ENCODE measurements around the gene GALE. TPM values are rescaled to one million over a fixed set of nuclear protein-coding genes. Genes with fewer than 3 reads are reported as not detected.
"Not testable (repeated sequence)": the region's sequence is repeated elsewhere in the genome, so short reads cannot be mapped to it uniquely, and the experiment has no call there.

The GALE gene
- total RNA-seq, 1 donor from 2014 or later, result 5.3 TPM

GRCh38 chr1:23816361-23816760, 15.8 kb upstream of the GALE start:
- DNase-seq (no peak), ATAC-seq (ENCODE audit: poor library complexity) (no peak)
- intact Hi-C loops (cut with DNase I), result no loop called here

- intact Hi-C loops (cut with DNase I), result no loop called here
- DNase-seq (no peak), ATAC-seq (ENCODE audit: poor library complexity) (no peak)
Measured at GRCh38 chr1:23814016-23814415, 13.5 kb upstream of the GALE start.

- intact Hi-C loops (cut with DNase I), result no loop called here
- ATAC-seq (ENCODE audit: poor library complexity) (peak; percentile 82), DNase-seq (no peak)
Measured at GRCh38 chr1:23810818-23811540, 10.4 kb upstream of the GALE start.

GRCh38 chr1:23809751-23810171, 9.2 kb upstream of the GALE start:
- DNase-seq, result peak; percentile 75
- ATAC-seq (ENCODE audit: poor library complexity), result peak; percentile 92
- intact Hi-C loops (cut with DNase I), result loop anchor here (5.0 kb wide), 1 partner anchor 58 kb away; the partner anchor contains the start of gene FUCA1

- ATAC-seq (ENCODE audit: poor library complexity), result no peak
- intact Hi-C loops (cut with DNase I), result loop anchor here (5.0 kb wide), 1 partner anchor 60 kb away; the partner anchor contains the start of gene FUCA1
Measured at GRCh38 chr1:23807453-23807852, 6.9 kb upstream of the GALE start.

GRCh38 chr1:23806280-23806679, 5.7 kb upstream of the GALE start:
- intact Hi-C loops (cut with DNase I), result loop anchor here (5.0 kb wide), 1 partner anchor 61 kb away; the partner anchor contains the start of gene FUCA1
- DNase-seq (no peak), ATAC-seq (ENCODE audit: poor library complexity) (no peak)

More at GRCh38 chr1:23807453-23807852, 6.9 kb upstream of the GALE start:
- DNase-seq, result no peak

GRCh38 chr1:23805025-23805424, 4.5 kb upstream of the GALE start:
- intact Hi-C loops (cut with DNase I), result loop anchor here (5.0 kb wide), 1 partner anchor 62 kb away; the partner anchor contains the start of gene FUCA1
- DNase-seq (no peak), ATAC-seq (ENCODE audit: poor library complexity) (no peak)

- intact Hi-C loops (cut with DNase I), result no loop called here
- no peak for ATAC-seq (ENCODE audit: poor library complexity)
- DNase-seq, result no peak
Measured at GRCh38 chr1:23804183-23804835, 3.8 kb upstream of the GALE start.

- ATAC-seq (ENCODE audit: poor library complexity) (no peak), DNase-seq (no peak)
- intact Hi-C loops (cut with DNase I), result no loop called here
Measured at GRCh38 chr1:23803674-23804073, 3.1 kb upstream of the GALE start.

GRCh38 chr1:23802809-23803342, 2.3 kb upstream of the GALE start:
- DNase-seq; ATAC-seq (ENCODE audit: poor library complexity); intact Hi-C loops (cut with DNase I): not testable (repeated sequence)

GRCh38 chr1:23801876-23802275, 1.3 kb upstream of the GALE start:
- intact Hi-C loops (cut with DNase I), result no loop called here
- DNase-seq (no peak), ATAC-seq (ENCODE audit: poor library complexity) (no peak)

- no peak for DNase-seq
- intact Hi-C loops (cut with DNase I), result no loop called here
- ATAC-seq (ENCODE audit: poor library complexity), result no peak
Measured at GRCh38 chr1:23801338-23801748, 789 bp upstream of the GALE start.

- DNase-seq, result peak; percentile 59
- ATAC-seq (ENCODE audit: poor library complexity), result peak; percentile 42
- intact Hi-C loops (cut with DNase I), result no loop called here
Measured at GRCh38 chr1:23799570-23800399, 769 bp downstream of the GALE start.

- DNase-seq (no peak), ATAC-seq (ENCODE audit: poor library complexity) (no peak)
- intact Hi-C loops (cut with DNase I), result no loop called here
Measured at GRCh38 chr1:23799255-23799569, 1.3 kb downstream of the GALE start.

GRCh38 chr1:23798662-23799142, 1.9 kb downstream of the GALE start:
- ATAC-seq (ENCODE audit: poor library complexity) (no peak), DNase-seq (no peak)

GRCh38 chr1:23797478-23798448, 2.8 kb downstream of the GALE start:
- intact Hi-C loops (cut with DNase I), result no loop called here
- DNase-seq (no peak), ATAC-seq (ENCODE audit: poor library complexity) (no peak)

More at GRCh38 chr1:23798662-23799142, 1.9 kb downstream of the GALE start:
- intact Hi-C loops (cut with DNase I), result no loop called here

GRCh38 chr1:23796466-23797271, 3.9 kb downstream of the GALE start:
- DNase-seq (no peak), ATAC-seq (ENCODE audit: poor library complexity) (no peak)
- intact Hi-C loops (cut with DNase I), result no loop called here

Measured in Right ventricle myocardium superior (tissue), 1 donor.